H1 (cell line): ENCODE data around the gene HOMER2. TPM values are rescaled to one million over a fixed set of nuclear protein-coding genes. Genes with fewer than 3 reads are reported as not detected.

Source experiments
- CTCF ChIA-PET: fragments of 300-600 bp; sonication (Branson Sonifier 250); formaldehyde crosslinking; loops from one replicate; lab custom pipeline; 2021; ENCODE audit not compliant: partially characterized antibody; lab: Charles Lee
- POLR2A ChIA-PET: fragments of 300-600 bp; sonication (Branson Sonifier 250); formaldehyde crosslinking; loops from one replicate; lab custom pipeline; 2021; ENCODE audit warnings: inconsistent platforms; ENCODE audit not compliant: partially characterized antibody; lab: Charles Lee
- DNase-seq, 2 experiments: peaks; one replicate each; pipeline versions ENCODE4 v3.0.0 to v3.0.0-alpha.2; 2010 to 2022; ENCODE audit warnings: low spot score in 2 of 2, low read depth in 1 of 2, mixed read lengths in 1 of 2
- FAIRE-seq: peaks from 2 replicates; lab custom pipeline; 2011; peaks lifted over from hg19 to GRCh38; lab: Jason Lieb, UNC
- H2AFZ ChIP-seq: 2 replicates; pipeline ENCODE4 v1.8.1; 2012; ENCODE audit warnings: low read length, inconsistent platforms
- H2AK5ac ChIP-seq: 2 replicates; pipeline ENCODE4 v1.6.1; 2013; ENCODE audit warnings: low read depth, low read length
- H2BK120ac ChIP-seq: replicated peaks from 2 replicates; pipeline ENCODE3; 2013; ENCODE audit warnings: low read depth, low read length, inconsistent platforms
- H2BK12ac ChIP-seq: 2 replicates; pipeline ENCODE4 v1.6.1; 2013; ENCODE audit warnings: low read depth, low read length
- H2BK15ac ChIP-seq: 2 replicates; pipeline ENCODE4 v1.6.1; 2013; ENCODE audit warnings: low read length
- H2BK20ac ChIP-seq: 2 replicates; pipeline ENCODE4 v1.6.1; 2013; ENCODE audit warnings: low read length
- H2BK5ac ChIP-seq: 2 replicates; pipeline ENCODE4 v1.6.1; 2013; ENCODE audit warnings: low read depth, low read length
- H3K14ac ChIP-seq: 2 replicates; pipeline ENCODE4 v1.6.1; 2013; ENCODE audit warnings: inconsistent platforms; ENCODE audit not compliant: insufficient read length
- H3K18ac ChIP-seq: 2 replicates; pipeline ENCODE4 v1.6.1; 2013; ENCODE audit warnings: low read length; ENCODE audit errors: extremely low read depth
- H3K23ac ChIP-seq: 2 replicates; pipeline ENCODE4 v1.6.1; 2013; ENCODE audit warnings: inconsistent platforms; ENCODE audit not compliant: insufficient read length
- H3K23me2 ChIP-seq: 2 replicates; pipeline ENCODE4 v1.6.1; 2013; ENCODE audit warnings: low read depth, low read length
- H3K27ac ChIP-seq: 2 replicates; pipeline ENCODE4 v1.6.1; 2011; ENCODE audit warnings: low read depth, low read length, inconsistent platforms
- H3K27me3 ChIP-seq, 4 experiments: replicated peaks in 1 of 4; 1 replicate in 1 of 4; 2 replicates in 3 of 4; pipeline versions ENCODE4 v1.6.1 to v1.8.1; 2011 to 2013; ENCODE audit warnings: low read length in 3 of 4, mild to moderate bottlenecking in 3 of 4, inconsistent platforms in 2 of 4, mixed read lengths in 2 of 4, moderate library complexity in 1 of 4; ENCODE audit not compliant: control insufficient read depth in 3 of 4, insufficient read depth in 3 of 4; ENCODE audit errors: extremely low read depth in 1 of 4
- H3K36me3 ChIP-seq, 4 experiments: 2 replicates each; pipeline versions ENCODE4 v1.6.1 to v1.8.1; 2011 to 2013; ENCODE audit warnings: mild to moderate bottlenecking in 4 of 4, low read length in 3 of 4, moderate library complexity in 2 of 4, control low read depth in 1 of 4, inconsistent platforms in 1 of 4; ENCODE audit not compliant: insufficient read depth in 4 of 4, control insufficient read depth in 2 of 4
- H3K4ac ChIP-seq: replicated peaks from 2 replicates; pipeline ENCODE3; 2013; ENCODE audit warnings: low read length, low read depth, mixed read lengths, inconsistent platforms; ENCODE audit not compliant: insufficient read length
- H3K4me1 ChIP-seq, 4 experiments: replicated peaks in 1 of 4; 1 replicate in 1 of 4; 2 replicates in 3 of 4; pipeline versions ENCODE4 v1.6.1 to v1.8.1; 2011 to 2013; ENCODE audit warnings: low read length in 3 of 4, inconsistent platforms in 2 of 4, mixed read lengths in 1 of 4; ENCODE audit not compliant: insufficient read depth in 4 of 4, control insufficient read depth in 3 of 4
- H3K4me2 ChIP-seq, 2 experiments: 2 replicates each; pipeline versions ENCODE4 v1.6.1 to v1.8.1; 2011 to 2013; ENCODE audit warnings: low read depth in 2 of 2, low read length in 2 of 2, control low read depth in 1 of 2, inconsistent platforms in 1 of 2, mild to moderate bottlenecking in 1 of 2; ENCODE audit not compliant: insufficient read depth in 1 of 2
- H3K4me3 ChIP-seq, 4 experiments: fragments of 200-600, 300-600 bp in 1 of 4; sonication (generic), shearing (Covaris generic), sonication (Bioruptor Twin) in 1 of 4; 2 replicates each; pipeline versions ENCODE4 v1.5.1 to v1.8.1; 2011 to 2016; ENCODE audit warnings: low read length in 4 of 4, low read depth in 3 of 4, control low read depth in 2 of 4, inconsistent platforms in 2 of 4, mild to moderate bottlenecking in 2 of 4, mixed read lengths in 1 of 4, moderate library complexity in 1 of 4; ENCODE audit not compliant: insufficient read depth in 2 of 4; ENCODE audit errors: extremely low read depth in 1 of 4
- H3K56ac ChIP-seq: replicated peaks from 2 replicates; pipeline ENCODE3; 2013; ENCODE audit warnings: low read depth, mild to moderate bottlenecking, mixed read lengths, low read length, inconsistent platforms; ENCODE audit not compliant: insufficient read length
- H3K79me1 ChIP-seq: 2 replicates; pipeline ENCODE4 v1.6.1; 2013; ENCODE audit warnings: low read depth, low read length, control low read depth
- H3K79me2 ChIP-seq, 2 experiments: 2 replicates each; pipeline versions ENCODE4 v1.6.1 to v1.8.1; 2012 to 2013; ENCODE audit warnings: low read length in 2 of 2, mild to moderate bottlenecking in 2 of 2, inconsistent platforms in 1 of 2; ENCODE audit not compliant: insufficient read depth in 2 of 2, control insufficient read depth in 1 of 2
- H3K9ac ChIP-seq, 4 experiments: replicated peaks in 1 of 4; 1 replicate in 1 of 4; 2 replicates in 3 of 4; pipeline versions ENCODE4 v1.6.1 to v1.8.1; 2011 to 2013; ENCODE audit warnings: low read depth in 3 of 4, low read length in 3 of 4, control low read depth in 2 of 4, mild to moderate bottlenecking in 2 of 4, moderate library complexity in 2 of 4, inconsistent platforms in 1 of 4; ENCODE audit errors: extremely low read depth in 1 of 4
- H3K9me3 ChIP-seq, 2 experiments: 2 replicates each; pipeline versions ENCODE4 v1.6.1 to v1.8.1; 2012 to 2013; ENCODE audit warnings: mild to moderate bottlenecking in 2 of 2, moderate library complexity in 2 of 2, control low read depth in 1 of 2, inconsistent platforms in 1 of 2, low read depth in 1 of 2, low read length in 1 of 2, mixed read lengths in 1 of 2; ENCODE audit not compliant: insufficient read depth in 2 of 2
- H4K20me1 ChIP-seq, 2 experiments: replicated peaks in 1 of 2; 2 replicates each; pipeline versions ENCODE3 to v1.8.1; 2011 to 2013; ENCODE audit warnings: inconsistent platforms in 2 of 2, low read length in 2 of 2, mild to moderate bottlenecking in 1 of 2; ENCODE audit not compliant: insufficient read depth in 2 of 2, control insufficient read depth in 1 of 2
- H4K5ac ChIP-seq: 2 replicates; pipeline ENCODE4 v1.6.1; 2013; ENCODE audit warnings: low read length, low read depth, mixed read lengths, inconsistent platforms; ENCODE audit not compliant: insufficient read length
- H4K8ac ChIP-seq: 2 replicates; pipeline ENCODE4 v1.8.0; 2013; ENCODE audit warnings: mild to moderate bottlenecking, moderate library complexity, low read length, inconsistent platforms; ENCODE audit not compliant: insufficient read depth; ENCODE audit errors: extremely low read depth
- H4K91ac ChIP-seq: replicated peaks from 2 replicates; pipeline ENCODE3; 2013; ENCODE audit warnings: low read length, mixed read lengths, inconsistent platforms; ENCODE audit not compliant: insufficient read length
- CBX8 ChIP-seq: fragments of 300-800, 300-1000 bp; sonication (generic); IDR thresholded peaks from 2 replicates; pipeline ENCODE4 v1.7.1; 2016; ENCODE audit warnings: low read depth, low read length, borderline replicate concordance
- HDAC2 ChIP-seq, 2 experiments: fragments of 300-600 bp in 1 of 2; sonication (generic) in 1 of 2; IDR thresholded peaks; 2 replicates each; pipeline ENCODE4 v1.6.1; 2011 to 2012; ENCODE audit warnings: low read depth in 2 of 2, low read length in 2 of 2, mild to moderate bottlenecking in 2 of 2, moderate library complexity in 2 of 2, borderline replicate concordance in 1 of 2, inconsistent platforms in 1 of 2
- MAFK ChIP-seq: IDR thresholded peaks from 2 replicates; pipeline ENCODE4 v1.6.1; 2012; ENCODE audit warnings: low read depth, mild to moderate bottlenecking, improper control_type of control experiment, low read length
- NANOG ChIP-seq: IDR thresholded peaks from 2 replicates; pipeline ENCODE4 v1.6.1; 2011; ENCODE audit warnings: low read length, low read depth, mild to moderate bottlenecking, inconsistent platforms; ENCODE audit not compliant: insufficient read depth, poor library complexity, severe bottlenecking
- NRF1 ChIP-seq: IDR thresholded peaks from 2 replicates; pipeline ENCODE4 v1.6.1; 2011; ENCODE audit warnings: mild to moderate bottlenecking, low read depth, low read length, improper control_type of control experiment
- RBBP5 ChIP-seq: IDR thresholded peaks from 2 replicates; pipeline ENCODE4 v1.7.1; 2012; ENCODE audit warnings: low read depth, mild to moderate bottlenecking, inconsistent platforms, low read length, moderate library complexity, borderline replicate concordance
- SP1 ChIP-seq: IDR thresholded peaks from 2 replicates; pipeline ENCODE4 v1.6.1; 2011; ENCODE audit warnings: low read depth, low read length
- TAF7 ChIP-seq: optimal IDR thresholded peaks from 2 replicates; pipeline ENCODE3; 2011; ENCODE audit warnings: low read depth, mild to moderate bottlenecking, inconsistent platforms, low read length, moderate library complexity, borderline replicate concordance
- WGBS, 2 experiments: shearing (Covaris generic) in 1 of 2; methylation state at CpG; one replicate each; pipeline versions ENCODE4 v1.1.6 to v1.1.7; 2013 to 2015; ENCODE audit warnings: low lambda C conversion rate in 2 of 2, mixed read lengths in 2 of 2, inconsistent platforms in 1 of 2, low coverage in 1 of 2, missing lambda C conversion rate in 1 of 2; ENCODE audit not compliant: insufficient replicate concordance in 2 of 2, insufficient coverage in 1 of 2, insufficient read length in 1 of 2; ENCODE audit errors: extremely low coverage in 1 of 2, missing lambda C conversion rate in 1 of 2; 5-methylcytosine and 5-hydroxymethylcytosine counted together
- polyA plus RNA-seq, 7 experiments: library from polyadenylated mRNA; depleted of rRNA in 3 of 7; stranded (reverse) in 5 of 7; unstranded in 2 of 7; fragments of >200 nt in 5 of 7; fragments of 200-250 nt in 2 of 7; gene quantifications; 1 replicate in 5 of 7; 2 replicates in 1 of 7; 4 replicates in 1 of 7; pipeline versions ENCODE4 v1.2.1 to v1.2.3, GENCODE V29; 2011 to 2013; ENCODE audit warnings: missing spikeins in 2 of 7, mixed read lengths in 2 of 7
- total RNA-seq: library from RNA; stranded (reverse); fragmentation: NEBNext Ultra II Directional; extraction: Animal tissue kit (Norgen Biotek cat#: 25700); gene quantifications from 2 replicates; pipeline ENCODE4 v1.2.1, GENCODE V29; 2021
- TF ChIP-seq, protein P1 (sequence below): IDR thresholded peaks from 2 replicates; pipeline ENCODE4 v1.6.1; 2011; ENCODE audit warnings: low read depth, mild to moderate bottlenecking, low read length; ENCODE audit not compliant: insufficient read depth
- TF ChIP-seq, protein P2 (sequence below): IDR thresholded peaks from 2 replicates; pipeline ENCODE4 v1.6.1; 2012; ENCODE audit warnings: inconsistent platforms

HOMER2 gene
- total and polyA plus RNA-seq, 2 of the 8 experiments (the other 6 are each of a cell fraction or from before 2014, with no cell fraction given) = 12.5 to 27.6 TPM

DNA sequence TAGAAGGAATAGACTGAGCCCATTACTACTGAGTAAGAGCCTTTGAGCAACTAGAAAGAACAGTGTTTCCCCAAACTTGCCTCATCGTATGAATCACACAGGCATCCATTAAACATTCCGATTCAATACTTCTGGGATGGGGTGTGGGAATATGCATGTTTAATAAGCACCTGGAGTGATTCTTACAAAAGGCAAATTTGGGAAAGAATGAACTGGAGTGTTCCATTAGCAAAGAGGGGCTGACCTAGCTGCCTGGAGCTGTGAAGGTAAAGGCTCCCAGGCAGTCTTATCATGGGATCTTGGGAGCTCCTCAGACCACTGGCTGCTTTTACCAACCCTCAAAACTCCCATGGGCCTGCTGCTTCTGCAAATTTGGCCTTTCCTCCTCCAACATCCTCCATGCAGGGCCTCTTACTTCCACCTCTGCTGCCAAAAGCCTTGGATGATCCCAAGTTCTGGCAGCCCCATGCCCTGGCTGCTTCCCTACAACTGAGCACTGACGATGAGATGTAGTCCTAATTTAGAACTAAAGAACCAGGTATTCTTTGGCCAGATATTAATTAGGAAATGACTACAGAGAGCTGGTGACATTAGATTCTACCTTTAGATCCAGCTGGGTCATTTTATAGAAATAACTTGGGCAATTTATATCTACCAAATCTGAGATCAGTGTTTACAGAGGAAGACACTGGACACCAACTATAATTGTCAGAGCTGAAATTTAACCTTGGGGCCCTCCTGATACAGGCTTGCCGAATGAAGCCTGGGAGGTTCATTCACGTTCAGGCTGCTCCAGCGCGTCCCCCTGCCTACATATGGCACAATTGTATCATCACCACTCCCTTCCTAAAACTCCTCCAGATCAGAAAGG, 11.2 kb upstream of the HOMER2 start:
- DNase-seq = no peak
- Histone ChIP-seq H2AFZ (peak overlapping the region; percentile 82), H2BK15ac (no peak overlapping the region), H3K27ac (peak overlapping the region; percentile 53; the same call in 1 of the 2 replicates), H4K20me1 (no peaks in the 10 kb centered on the region), H2AK5ac (no peak overlapping the region), H4K5ac (no peak overlapping the region), H3K36me3 (no peaks in the 10 kb centered on the region), H3K23me2 (no peaks in the 10 kb centered on the region), H3K4ac (no peak overlapping the region), H3K18ac (no peak overlapping the region), H3K4me2 (peak overlapping the region; percentile 8 to 50; a peak in 3 of 4 replicates), H3K79me1 (no peaks in the 10 kb centered on the region), H2BK120ac (no peak overlapping the region), H3K79me2 (no peaks in the 10 kb centered on the region), H2BK20ac (no peak overlapping the region), H3K9ac (0 out of 7 replicates have a peak overlapping the region, but pooled peaks of 1 of the 4 experiments have one; percentile 4), H2BK12ac (no peak overlapping the region), H3K23ac (no peak overlapping the region), H4K8ac (no peak overlapping the region), H2BK5ac (no peak overlapping the region), H3K4me3 (peak overlapping the region in 1 of 4 experiments; percentile 23; a peak in 1 of 8 replicates), H3K14ac (no peak overlapping the region), H4K91ac (no peak overlapping the region), H3K27me3 (no peaks in the 10 kb centered on the region), H3K9me3 (no peaks in the 10 kb centered on the region), H3K4me1 (peaks cover 0 to 11% (median 6%) of the 10 kb centered on the region in 4 experiments; a peak in 4 of 7 replicates), H3K56ac (no peak overlapping the region)
- ChIA-PET POLR2A (interaction anchor here (1.2 kb wide), 1 partner anchor 14 kb away, joined by 4 read pairs; no protein-coding TSS in a partner anchor), CTCF (interaction anchor here (0.7 to 1.2 kb wide), 3 partner anchors 14 to 37 kb away, joined by 3 read pairs; no protein-coding TSS in a partner anchor)
- peak; percentile 70 for FAIRE-seq
- 71% methylated on average over 7 of the region's 7 CpGs; no CpG with 5 or more reads in 1 of the 2 experiments for WGBS, 2 experiments
- TF ChIP-seq NANOG (no peak), MAFK (no peak), SP1 (no peak), CBX8 (no peak), HDAC2 (IDR thresholded peaks at IDR 0.05; ENCODE audit: borderline replicate concordance in 1 of 2, low read depth in 2 of 2, low read length in 2 of 2) (no peak), NRF1 (no peak), TAF7 (no peak), RBBP5 (no peak)
- TF ChIP-seq, protein P1, sequence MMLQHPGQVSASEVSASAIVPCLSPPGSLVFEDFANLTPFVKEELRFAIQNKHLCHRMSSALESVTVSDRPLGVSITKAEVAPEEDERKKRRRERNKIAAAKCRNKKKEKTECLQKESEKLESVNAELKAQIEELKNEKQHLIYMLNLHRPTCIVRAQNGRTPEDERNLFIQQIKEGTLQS = no peak
- TF ChIP-seq, protein P2, sequence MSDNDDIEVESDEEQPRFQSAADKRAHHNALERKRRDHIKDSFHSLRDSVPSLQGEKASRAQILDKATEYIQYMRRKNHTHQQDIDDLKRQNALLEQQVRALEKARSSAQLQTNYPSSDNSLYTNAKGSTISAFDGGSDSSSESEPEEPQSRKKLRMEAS = no peak
